ENCODE measurements around the gene ZNF609. TPM values are rescaled to one million over a fixed set of nuclear protein-coding genes. Genes with fewer than 3 reads are reported as not detected.

ZNF609 gene
- total and polyA plus RNA-seq, 2 of the 13 experiments (the other 11 are each of a cell fraction or from before 2014, with no cell fraction given): 8.9 to 9.9 TPM

GRCh38 chr15:64651601-64652191, 191.3 kb downstream of the ZNF609 start (continued):
- no peak for TF ChIP-seq TRIM22 (IDR thresholded peaks at IDR 0.05)
- TF ChIP-seq PRDM4 (CRISPR knock-in tag; IDR thresholded peaks at IDR 0.05; ENCODE audit: borderline replicate concordance): no peak
- 0 out of 2 replicates have a peak, but pooled peaks have one; percentile 25 for TF ChIP-seq SKIL (CRISPR knock-in tag; IDR thresholded peaks at IDR 0.05; ENCODE audit: borderline replicate concordance)
- TF ChIP-seq ZNF691 (CRISPR knock-in tag; IDR thresholded peaks at IDR 0.05; ENCODE audit: borderline replicate concordance, low read depth): 0 out of 2 replicates have a peak, but pooled peaks have one; percentile 36
- peak; percentile 69 for TF ChIP-seq PBX2 (CRISPR knock-in tag; IDR thresholded peaks at IDR 0.05)
- no peak for TF ChIP-seq PAF1 (CRISPR knock-in tag; IDR thresholded peaks at IDR 0.05)
- no peak for TF ChIP-seq ADNP (CRISPR knock-in tag; IDR thresholded peaks at IDR 0.05)
- no peak for TF ChIP-seq MBD4 (IDR thresholded peaks at IDR 0.05; ENCODE audit: borderline replicate concordance, low read length)
- no peak for TF ChIP-seq ZNF253 (CRISPR knock-in tag; IDR thresholded peaks at IDR 0.05; ENCODE audit: borderline replicate concordance)
- TF ChIP-seq IRF1 (CRISPR knock-in tag; IDR thresholded peaks at IDR 0.05; ENCODE audit: low read depth): no peak
- TF ChIP-seq CREBL2 (CRISPR knock-in tag; IDR thresholded peaks at IDR 0.05; ENCODE audit: borderline replicate concordance): no peak
- TF ChIP-seq SMC3 (IDR thresholded peaks at IDR 0.05; ENCODE audit: low read length): peak; percentile 14; the same call in 1 of the 2 replicates
- TF ChIP-seq KAT8 (CRISPR knock-in tag; IDR thresholded peaks at IDR 0.05): peak; percentile 43
- TF ChIP-seq IRF9 (CRISPR knock-in tag; IDR thresholded peaks at IDR 0.05; ENCODE audit: borderline replicate concordance): no peak
- TF ChIP-seq ZNF333 (CRISPR knock-in tag; IDR thresholded peaks at IDR 0.05; ENCODE audit: borderline replicate concordance): no peak
- TF ChIP-seq HNRNPH1 (optimal IDR thresholded peaks at IDR 0.05; ENCODE audit: low read depth, low read length): no peak
- no peak for TF ChIP-seq ZNF44 (CRISPR knock-in tag; IDR thresholded peaks at IDR 0.05)
- TF ChIP-seq ZNF20 (CRISPR knock-in tag; IDR thresholded peaks at IDR 0.05): no peak
